K562 (cell line): ENCODE data around the gene VEGFA. TPM values are rescaled to one million over a fixed set of nuclear protein-coding genes. Genes with fewer than 3 reads are reported as not detected.

Experiments used
- ATAC-seq: fragments of 200-7000 bp; cut with Tn5 transposase; 3 replicates; pipeline ENCODE4 v1.9.1; 2020; ENCODE audit warnings: moderate library complexity
- BruUV-seq: library from RNA; stranded (reverse); fragments of 400-500 nt; replicated peaks from 2 replicates; lab custom pipeline; 2021; lab: Mats Ljungman, UMichigan
- CTCF ChIA-PET: fragments of 300-600 bp; formaldehyde crosslinking; extraction: SDS; loops from one replicate; lab custom pipeline; 2021; ENCODE audit warnings: low intra/inter-chr PET ratio; lab: Yijun Ruan, JAX
- POLR2A ChIA-PET: fragments of 300-600, 350-650 bp; sonication (Branson Sonifier 250); formaldehyde crosslinking; extraction: SDS; loops from one replicate; lab custom pipeline; 2021; ENCODE audit warnings: antibody characterized with exemption, inconsistent platforms; lab: Yijun Ruan, JAX
- DNase-seq, 4 experiments: peaks; one replicate each; pipeline versions ENCODE4 v3.0.0 to v3.0.0-alpha.2; 2011 to 2018; ENCODE audit warnings: low spot score in 3 of 4, mixed read lengths in 3 of 4; ENCODE audit errors: extremely low read depth in 1 of 4
- FAIRE-seq: peaks from 2 replicates; lab custom pipeline; 2011; peaks lifted over from hg19 to GRCh38; lab: Jason Lieb, UNC
- H2AFZ ChIP-seq: 2 replicates; pipeline ENCODE4 v1.6.0; 2011; ENCODE audit warnings: low read depth, low read length, control low read depth, inconsistent platforms
- H3K27ac ChIP-seq: fragments of 200-600 bp; 3 replicates; pipeline ENCODE4 v1.8.0; 2011; ENCODE audit warnings: low read depth, mild to moderate bottlenecking, control low read depth, inconsistent platforms, low read length, moderate library complexity, mixed read lengths; ENCODE audit errors: extremely low read depth
- H3K27me3 ChIP-seq, 2 experiments: fragments of 300-600 bp in 1 of 2; 2 replicates in 1 of 2; 3 replicates in 1 of 2; pipeline versions ENCODE4 v1.6.0 to v1.8.0; 2011; ENCODE audit warnings: inconsistent platforms in 2 of 2, low read length in 2 of 2, mild to moderate bottlenecking in 1 of 2, mixed read lengths in 1 of 2, moderate library complexity in 1 of 2; ENCODE audit not compliant: control insufficient read depth in 2 of 2, insufficient read depth in 2 of 2
- H3K36me3 ChIP-seq: fragments of 300-600 bp; 3 replicates; pipeline ENCODE4 v1.8.0; 2011; ENCODE audit warnings: mild to moderate bottlenecking, low read length, inconsistent platforms; ENCODE audit not compliant: control insufficient read depth, insufficient read depth
- H3K4me1 ChIP-seq, 2 experiments: fragments of 200-600 bp in 1 of 2; replicated peaks in 1 of 2; 2 replicates in 1 of 2; 3 replicates in 1 of 2; pipeline versions ENCODE4 v1.5.1 to v1.8.0; 2011; ENCODE audit warnings: inconsistent platforms in 2 of 2, low read length in 2 of 2, mild to moderate bottlenecking in 1 of 2, mixed read lengths in 1 of 2, moderate library complexity in 1 of 2; ENCODE audit not compliant: control insufficient read depth in 2 of 2, insufficient read depth in 2 of 2
- H3K4me2 ChIP-seq: 2 replicates; pipeline ENCODE4 v1.6.1; 2011; ENCODE audit warnings: low read length, control low read depth, inconsistent platforms, mixed read lengths; ENCODE audit not compliant: insufficient read depth
- H3K4me3 ChIP-seq: fragments of 200-600 bp; sonication (generic), shearing (Covaris generic); 2 replicates; pipeline ENCODE4 v1.5.1; 2016; ENCODE audit warnings: control low read depth, inconsistent platforms
- H3K79me2 ChIP-seq: fragments of 200-600 bp; 3 replicates; pipeline ENCODE4 v1.8.0; 2011; ENCODE audit warnings: low read length, inconsistent platforms; ENCODE audit not compliant: control insufficient read depth, insufficient read depth
- H3K9ac ChIP-seq, 2 experiments: 2 replicates each; pipeline versions ENCODE4 v1.6.0 to v1.6.1; 2011; ENCODE audit warnings: low read depth in 2 of 2, low read length in 2 of 2, control low read depth in 1 of 2, inconsistent platforms in 1 of 2, mild to moderate bottlenecking in 1 of 2, mixed read lengths in 1 of 2; ENCODE audit not compliant: insufficient read depth in 1 of 2
- H3K9me1 ChIP-seq: one replicate; pipeline ENCODE4 v1.6.0; 2011; ENCODE audit warnings: inconsistent platforms, mild to moderate bottlenecking, low read length, moderate library complexity; ENCODE audit not compliant: control insufficient read depth, insufficient read depth
- H3K9me3 ChIP-seq: replicated peaks from 2 replicates; pipeline ENCODE4 v1.5.1; 2011; ENCODE audit warnings: low read depth, low read length, inconsistent platforms; ENCODE audit not compliant: control insufficient read depth, insufficient read depth
- H4K20me1 ChIP-seq: replicated peaks from 2 replicates; pipeline ENCODE4 v1.6.1; 2011; ENCODE audit warnings: low read length, inconsistent platforms, mixed read lengths; ENCODE audit not compliant: control insufficient read depth, insufficient read depth
- DPF2 ChIP-seq: fragments of 450-650 bp; IDR thresholded peaks from 2 replicates; pipeline ENCODE4 v1.6.1; 2016
- JUN ChIP-seq, 2 experiments: sonication (generic) in 1 of 2; formaldehyde crosslinking in 1 of 2; IDR thresholded peaks; 2 replicates each; pipeline versions ENCODE4 v1.6.1 to v1.8.0; 2012 to 2022; ENCODE audit warnings: borderline replicate concordance in 2 of 2, mild to moderate bottlenecking in 2 of 2, improper control_type of control experiment in 1 of 2, low read depth in 1 of 2, low read length in 1 of 2, missing genetic modification reagents in 1 of 2
- MAZ ChIP-seq, 2 experiments: fragments of 450-650 bp in 1 of 2; sonication (generic) in 1 of 2; formaldehyde crosslinking; IDR thresholded peaks in 1 of 2; conservative IDR thresholded peaks in 1 of 2; 2 replicates each; pipeline versions ENCODE4 v1.4.0 to v1.5.0; 2020; ENCODE audit warnings: mild to moderate bottlenecking in 1 of 2, missing genetic modification reagents in 1 of 2
- MECOM ChIP-seq: fragments of 250-450 bp; sonication (Bioruptor Pico); IDR thresholded peaks from 2 replicates; pipeline ENCODE4 v1.8.0; 2022; ENCODE audit warnings: inconsistent platforms
- NFIX ChIP-seq: fragments of 250-450 bp; sonication (Bioruptor Pico); IDR thresholded peaks from 2 replicates; pipeline ENCODE4 v1.4.0; 2020; ENCODE audit warnings: low read depth, mild to moderate bottlenecking, moderate library complexity
- POLR2B ChIP-seq: fragments of 450-650 bp; IDR thresholded peaks from 2 replicates; pipeline ENCODE4 v1.6.1; 2018; ENCODE audit warnings: low read depth; ENCODE audit not compliant: partially characterized antibody
- SREBF2 ChIP-seq: sonication (generic); formaldehyde crosslinking; IDR thresholded peaks from 2 replicates; pipeline ENCODE4 v1.4.0; 2020; ENCODE audit warnings: mild to moderate bottlenecking, missing genetic modification reagents
- ZBTB40 ChIP-seq, 2 experiments: fragments of 450-650 bp in 1 of 2; sonication (generic) in 1 of 2; formaldehyde crosslinking in 1 of 2; IDR thresholded peaks; 2 replicates each; pipeline versions ENCODE4 v1.7.1 to v1.9.0; 2016 to 2022; ENCODE audit warnings: inconsistent platforms in 1 of 2, mild to moderate bottlenecking in 1 of 2, missing genetic modification reagents in 1 of 2
- ZNF24 ChIP-seq: fragments of 450-650 bp; IDR thresholded peaks from 2 replicates; pipeline ENCODE4 v1.6.1; 2016
- ZNF280A ChIP-seq: fragments of 450-650 bp; IDR thresholded peaks from 2 replicates; pipeline ENCODE4 v1.6.1; 2018; ENCODE audit warnings: mild to moderate bottlenecking, low read depth; ENCODE audit not compliant: partially characterized antibody
- WGBS: fragments of 100-300 bp; shearing (Covaris generic); methylation state at CpG from one replicate; pipeline ENCODE4 v1.1.6; 2016; ENCODE audit warnings: low coverage, mixed read lengths; ENCODE audit not compliant: insufficient coverage; ENCODE audit errors: missing lambda C conversion rate; 5-methylcytosine and 5-hydroxymethylcytosine counted together
- in situ Hi-C: fragments of 300-500 bp; cut with MboI; formaldehyde crosslinking; loops from 4 replicates; pipeline ENCODE4 v1.15.0; 2018; ENCODE audit warnings: inconsistent platforms, mixed read lengths
- intact Hi-C: fragments of 100-400 bp; cut with micrococcal nuclease; formaldehyde crosslinking; loops from 2 replicates; pipeline ENCODE4 v1.14.2; 2022
- polyA plus RNA-seq, 8 experiments: library from polyadenylated mRNA; depleted of rRNA in 4 of 8; stranded (reverse) in 5 of 8; unstranded in 3 of 8; fragments of >200 nt; fragmentation: Nextera tagmentation in 2 of 8; fragmentation: Illumina TruSeq in 1 of 8; extraction: Ambion mirVana in 2 of 8; extraction: Trizol in 1 of 8; gene quantifications; 2 replicates each; pipeline versions ENCODE4 v1.2.1 to v1.2.3, GENCODE V29; 2011 to 2014; ENCODE audit warnings: inconsistent platforms in 1 of 8, missing spikeins in 1 of 8
- total RNA-seq, 7 experiments: library from RNA; depleted of rRNA in 6 of 7; stranded (reverse); fragments of >200 nt in 6 of 7; fragmentation: Illumina TruSeq in 2 of 7; extraction: Trizol in 2 of 7; gene quantifications; 2 replicates each; pipeline versions ENCODE4 v1.2.1 to v1.2.3, GENCODE V29; 2011 to 2021; ENCODE audit warnings: low replicate concordance in 1 of 7

Gene VEGFA
- total and polyA plus RNA-seq, 9 of the 15 experiments (the other 6 are each of a cell fraction or from before 2014, with no cell fraction given) = 14.0 to 271 (median 124) TPM

GRCh38 chr6:43814111-43814510 is 44.1 kb downstream of the VEGFA start:
- intact Hi-C loops = no loop called here
- no peak overlapping the region for H3K27ac ChIP-seq

More at GRCh38 chr6:43814111-43814510, 44.1 kb downstream of the VEGFA start:
- FAIRE-seq = no peak
- in situ Hi-C loops = no loop called here
- no TSS peak for BruUV-seq
- TF ChIP-seq MECOM (CRISPR knock-in tag) = no peak
- TF ChIP-seq DPF2 = no peak
- TF ChIP-seq POLR2B = no peak
- no peak for TF ChIP-seq ZNF24
- no peak for TF ChIP-seq ZNF280A
- TF ChIP-seq ZBTB40 (IDR thresholded peaks at IDR 0.05) = no peak
- TF ChIP-seq ZBTB40 (CRISPR knock-in tag; IDR thresholded peaks at IDR 0.05) = no peak
- no peak for TF ChIP-seq MAZ (CRISPR knock-in tag; conservative IDR thresholded peaks at IDR 0.05 in 1 of 2, IDR thresholded peaks at IDR 0.05 in 1 of 2)
- TF ChIP-seq JUN (IDR thresholded peaks at IDR 0.05; ENCODE audit: borderline replicate concordance, low read depth, low read length) = no peak
- no peak for TF ChIP-seq JUN (CRISPR knock-in tag; IDR thresholded peaks at IDR 0.05; ENCODE audit: borderline replicate concordance)
- TF ChIP-seq NFIX = no peak
- TF ChIP-seq SREBF2 = no peak
- Histone ChIP-seq H2AFZ (no peak overlapping the region), H3K9me3 (no peaks in the 10 kb centered on the region), H3K4me2 (no peak overlapping the region), H3K9me1 (no peaks in the 10 kb centered on the region), H3K4me1 (peaks cover 5% of the 10 kb centered on the region in 2 experiments; a peak in 3 of 5 replicates), H3K79me2 (no peaks in the 10 kb centered on the region), H3K27me3 (no peaks in the 10 kb centered on the region), H3K36me3 (no peaks in the 10 kb centered on the region), H4K20me1 (no peaks in the 10 kb centered on the region), H3K9ac (no peak overlapping the region), H3K4me3 (no peak overlapping the region)
- no peak for ATAC-seq
- WGBS = 94% methylated on average over 1 of the region's 1 CpG
- CTCF ChIA-PET = no interaction called here
- POLR2A ChIA-PET = interaction anchor here (0.9 to 1.4 kb wide), 4 partner anchors 11 to 156 kb away, joined by 3 to 4 read pairs (median 3); no protein-coding TSS in a partner anchor
- DNase-seq = no peak
